ENCODE data around the gene GTF2A1L.

DNA sequence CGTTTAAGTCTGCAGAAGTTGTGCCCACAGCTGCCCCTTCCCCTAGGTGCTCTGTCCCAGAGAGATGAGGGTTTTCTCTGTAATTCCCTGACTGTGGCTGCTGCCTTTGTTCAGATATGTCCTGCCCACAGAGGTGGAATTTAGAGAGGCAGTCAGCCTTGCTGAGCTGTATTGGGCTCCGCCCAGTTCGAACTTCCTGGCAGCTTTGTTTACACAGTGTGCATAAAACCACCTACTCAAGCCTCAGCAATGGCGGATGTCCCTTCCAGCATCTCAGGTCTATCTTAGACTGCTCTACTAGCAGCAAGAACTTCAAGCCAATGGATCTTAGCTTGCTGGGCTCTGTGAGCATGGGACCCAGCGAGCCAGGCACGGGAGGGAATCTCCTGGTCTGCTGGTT is 89.8 kb downstream of the GTF2A1L start:
- TF ChIP-seq POLR2AphosphoS5 (IDR thresholded peaks at IDR 0.05): no peak
- TF ChIP-seq, protein P1, sequence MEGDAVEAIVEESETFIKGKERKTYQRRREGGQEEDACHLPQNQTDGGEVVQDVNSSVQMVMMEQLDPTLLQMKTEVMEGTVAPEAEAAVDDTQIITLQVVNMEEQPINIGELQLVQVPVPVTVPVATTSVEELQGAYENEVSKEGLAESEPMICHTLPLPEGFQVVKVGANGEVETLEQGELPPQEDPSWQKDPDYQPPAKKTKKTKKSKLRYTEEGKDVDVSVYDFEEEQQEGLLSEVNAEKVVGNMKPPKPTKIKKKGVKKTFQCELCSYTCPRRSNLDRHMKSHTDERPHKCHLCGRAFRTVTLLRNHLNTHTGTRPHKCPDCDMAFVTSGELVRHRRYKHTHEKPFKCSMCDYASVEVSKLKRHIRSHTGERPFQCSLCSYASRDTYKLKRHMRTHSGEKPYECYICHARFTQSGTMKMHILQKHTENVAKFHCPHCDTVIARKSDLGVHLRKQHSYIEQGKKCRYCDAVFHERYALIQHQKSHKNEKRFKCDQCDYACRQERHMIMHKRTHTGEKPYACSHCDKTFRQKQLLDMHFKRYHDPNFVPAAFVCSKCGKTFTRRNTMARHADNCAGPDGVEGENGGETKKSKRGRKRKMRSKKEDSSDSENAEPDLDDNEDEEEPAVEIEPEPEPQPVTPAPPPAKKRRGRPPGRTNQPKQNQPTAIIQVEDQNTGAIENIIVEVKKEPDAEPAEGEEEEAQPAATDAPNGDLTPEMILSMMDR (IDR thresholded peaks at IDR 0.05; ENCODE audit: poor library complexity, severe bottlenecking): no peak
- TF ChIP-seq EZH2 (IDR thresholded peaks at IDR 0.05; ENCODE audit: borderline replicate concordance, insufficient read depth, low read length, poor library complexity, severe bottlenecking): no peak
- TF ChIP-seq, protein P2, sequence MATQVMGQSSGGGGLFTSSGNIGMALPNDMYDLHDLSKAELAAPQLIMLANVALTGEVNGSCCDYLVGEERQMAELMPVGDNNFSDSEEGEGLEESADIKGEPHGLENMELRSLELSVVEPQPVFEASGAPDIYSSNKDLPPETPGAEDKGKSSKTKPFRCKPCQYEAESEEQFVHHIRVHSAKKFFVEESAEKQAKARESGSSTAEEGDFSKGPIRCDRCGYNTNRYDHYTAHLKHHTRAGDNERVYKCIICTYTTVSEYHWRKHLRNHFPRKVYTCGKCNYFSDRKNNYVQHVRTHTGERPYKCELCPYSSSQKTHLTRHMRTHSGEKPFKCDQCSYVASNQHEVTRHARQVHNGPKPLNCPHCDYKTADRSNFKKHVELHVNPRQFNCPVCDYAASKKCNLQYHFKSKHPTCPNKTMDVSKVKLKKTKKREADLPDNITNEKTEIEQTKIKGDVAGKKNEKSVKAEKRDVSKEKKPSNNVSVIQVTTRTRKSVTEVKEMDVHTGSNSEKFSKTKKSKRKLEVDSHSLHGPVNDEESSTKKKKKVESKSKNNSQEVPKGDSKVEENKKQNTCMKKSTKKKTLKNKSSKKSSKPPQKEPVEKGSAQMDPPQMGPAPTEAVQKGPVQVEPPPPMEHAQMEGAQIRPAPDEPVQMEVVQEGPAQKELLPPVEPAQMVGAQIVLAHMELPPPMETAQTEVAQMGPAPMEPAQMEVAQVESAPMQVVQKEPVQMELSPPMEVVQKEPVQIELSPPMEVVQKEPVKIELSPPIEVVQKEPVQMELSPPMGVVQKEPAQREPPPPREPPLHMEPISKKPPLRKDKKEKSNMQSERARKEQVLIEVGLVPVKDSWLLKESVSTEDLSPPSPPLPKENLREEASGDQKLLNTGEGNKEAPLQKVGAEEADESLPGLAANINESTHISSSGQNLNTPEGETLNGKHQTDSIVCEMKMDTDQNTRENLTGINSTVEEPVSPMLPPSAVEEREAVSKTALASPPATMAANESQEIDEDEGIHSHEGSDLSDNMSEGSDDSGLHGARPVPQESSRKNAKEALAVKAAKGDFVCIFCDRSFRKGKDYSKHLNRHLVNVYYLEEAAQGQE (IDR thresholded peaks at IDR 0.05; ENCODE audit: borderline replicate concordance): no peak
- TF ChIP-seq EP300 (conservative IDR thresholded peaks at IDR 0.05; ENCODE audit: poor library complexity, severe bottlenecking): no peak
- TF ChIP-seq SMC3 (conservative IDR thresholded peaks at IDR 0.05; ENCODE audit: poor library complexity): no peak
- no peak for TF ChIP-seq TAF1 (IDR thresholded peaks at IDR 0.05; ENCODE audit: low read depth)
- TF ChIP-seq MXI1 (conservative IDR thresholded peaks at IDR 0.05; ENCODE audit: poor library complexity, severe bottlenecking): no peak
